H9 (cell line): ENCODE data around the gene VEGFC. TPM values are rescaled to one million over a fixed set of nuclear protein-coding genes. Genes with fewer than 3 reads are reported as not detected.

ENCODE experiments used
- DNase-seq: peaks from one replicate; pipeline ENCODE4 v3.0.0-alpha.2; 2017
- H2AFZ ChIP-seq: one replicate; pipeline ENCODE4 v1.6.1; 2013; ENCODE audit warnings: mild to moderate bottlenecking, low read length, control low read depth, moderate library complexity
- H2AK5ac ChIP-seq: 2 replicates; pipeline ENCODE4 v1.6.1; 2013; ENCODE audit warnings: low read length, control low read depth, mixed read lengths; ENCODE audit not compliant: insufficient read length
- H2BK120ac ChIP-seq: one replicate; pipeline ENCODE4 v1.6.1; 2013; ENCODE audit warnings: low read depth, mild to moderate bottlenecking, low read length, control low read depth, inconsistent platforms; ENCODE audit not compliant: poor library complexity, severe bottlenecking
- H2BK12ac ChIP-seq: 2 replicates; pipeline ENCODE4 v1.6.1; 2013; ENCODE audit warnings: low read length, control low read depth, mixed read lengths, low read depth; ENCODE audit not compliant: insufficient read length
- H2BK15ac ChIP-seq: 2 replicates; pipeline ENCODE4 v1.6.1; 2013; ENCODE audit warnings: low read depth, low read length, control low read depth
- H2BK20ac ChIP-seq: one replicate; pipeline ENCODE4 v1.6.1; 2013; ENCODE audit warnings: low read depth, mild to moderate bottlenecking, low read length, control low read depth, inconsistent platforms; ENCODE audit not compliant: poor library complexity, severe bottlenecking
- H2BK5ac ChIP-seq: 2 replicates; pipeline ENCODE4 v1.6.1; 2013; ENCODE audit warnings: low read length, control low read depth, mixed read lengths; ENCODE audit not compliant: insufficient read length
- H3K14ac ChIP-seq: 2 replicates; pipeline ENCODE4 v1.6.1; 2013; ENCODE audit warnings: low read length, control low read depth; ENCODE audit not compliant: insufficient read depth
- H3K18ac ChIP-seq: 2 replicates; pipeline ENCODE4 v1.6.1; 2013; ENCODE audit warnings: low read depth, mild to moderate bottlenecking, mixed read lengths, low read length, control low read depth; ENCODE audit not compliant: insufficient read length
- H3K23ac ChIP-seq: 2 replicates; pipeline ENCODE4 v1.6.1; 2013; ENCODE audit warnings: low read length, control low read depth, mixed read lengths, low read depth; ENCODE audit not compliant: insufficient read length
- H3K23me2 ChIP-seq: 2 replicates; pipeline ENCODE4 v1.6.1; 2013; ENCODE audit warnings: low read depth, mild to moderate bottlenecking, mixed read lengths, low read length, control low read depth; ENCODE audit not compliant: insufficient read length, poor library complexity, severe bottlenecking
- H3K27ac ChIP-seq: 2 replicates; pipeline ENCODE4 v1.5.1; 2013; ENCODE audit warnings: low read length, control low read depth, mixed read lengths, low read depth; ENCODE audit not compliant: insufficient read length
- H3K27me3 ChIP-seq: 2 replicates; pipeline ENCODE4 v1.6.1; 2013; ENCODE audit warnings: low read length, control low read depth, inconsistent platforms; ENCODE audit not compliant: insufficient read depth
- H3K4ac ChIP-seq: 2 replicates; pipeline ENCODE4 v1.6.1; 2013; ENCODE audit warnings: low read depth, mild to moderate bottlenecking, control low read depth, inconsistent platforms, low read length, moderate library complexity
- H3K4me1 ChIP-seq: 2 replicates; pipeline ENCODE4 v1.6.1; 2013; ENCODE audit warnings: low read length, control low read depth, inconsistent platforms; ENCODE audit not compliant: insufficient read depth
- H3K4me2 ChIP-seq: 2 replicates; pipeline ENCODE4 v1.6.1; 2013; ENCODE audit warnings: low read length, control low read depth, mixed read lengths; ENCODE audit not compliant: insufficient read length, insufficient read depth
- H3K56ac ChIP-seq: 2 replicates; pipeline ENCODE4 v1.6.1; 2013; ENCODE audit warnings: low read depth, mild to moderate bottlenecking, mixed read lengths, low read length, control low read depth; ENCODE audit not compliant: insufficient read length
- H3K79me1 ChIP-seq: 2 replicates; pipeline ENCODE4 v1.6.1; 2013; ENCODE audit warnings: low read depth, mild to moderate bottlenecking, moderate library complexity, low read length, control low read depth, inconsistent platforms; ENCODE audit not compliant: insufficient read depth, poor library complexity, severe bottlenecking
- H3K79me2 ChIP-seq: 2 replicates; pipeline ENCODE4 v1.6.1; 2013; ENCODE audit warnings: low read length, control low read depth, inconsistent platforms; ENCODE audit not compliant: insufficient read depth
- H3K9ac ChIP-seq: 2 replicates; pipeline ENCODE4 v1.6.1; 2013; ENCODE audit warnings: low read length, control low read depth, mixed read lengths; ENCODE audit not compliant: insufficient read length; ENCODE audit errors: extremely low read depth
- H3K9me3 ChIP-seq: one replicate; pipeline ENCODE4 v1.6.1; 2013; ENCODE audit warnings: low read depth, low read length, inconsistent platforms; ENCODE audit not compliant: control insufficient read depth
- H3T11ph ChIP-seq: one replicate; pipeline ENCODE4 v1.6.1; 2013; ENCODE audit warnings: mild to moderate bottlenecking, low read length, control low read depth, inconsistent platforms
- H4K20me1 ChIP-seq: one replicate; pipeline ENCODE4 v1.6.1; 2013; ENCODE audit not compliant: control insufficient read depth, insufficient read length, insufficient read depth
- H4K5ac ChIP-seq: 2 replicates; pipeline ENCODE4 v1.6.1; 2013; ENCODE audit warnings: low read depth, mild to moderate bottlenecking, mixed read lengths, low read length, control low read depth; ENCODE audit not compliant: insufficient read length
- H4K8ac ChIP-seq: replicated peaks from 2 replicates; pipeline ENCODE4 v1.6.1; 2013; ENCODE audit warnings: low read length, control low read depth, mixed read lengths, low read depth; ENCODE audit not compliant: insufficient read length
- H4K91ac ChIP-seq: 2 replicates; pipeline ENCODE4 v1.6.1; 2013; ENCODE audit warnings: low read depth, mild to moderate bottlenecking, moderate library complexity, mixed read lengths, low read length, control low read depth; ENCODE audit not compliant: insufficient read length
- H3K27ac Mint-ChIP-seq, 3 experiments: 2 replicates in 2 of 3; 3 replicates in 1 of 3; pipeline ENCODE4 v1.8.0; 2020 to 2021; ENCODE audit warnings: mixed read lengths in 3 of 3, mild to moderate bottlenecking in 1 of 3, moderate library complexity in 1 of 3
- H3K27me3 Mint-ChIP-seq: 2 replicates; pipeline ENCODE4 v1.8.0; 2021; ENCODE audit warnings: low read depth, mild to moderate bottlenecking, moderate library complexity, mixed read lengths
- H3K36me3 Mint-ChIP-seq, 3 experiments: 2 replicates in 2 of 3; 3 replicates in 1 of 3; pipeline ENCODE4 v1.8.0; 2020 to 2021; ENCODE audit warnings: low read depth in 3 of 3, mixed read lengths in 3 of 3; ENCODE audit not compliant: insufficient read depth in 1 of 3
- H3K4me1 Mint-ChIP-seq, 2 experiments: 2 replicates each; pipeline ENCODE4 v1.8.0; 2020; ENCODE audit warnings: mixed read lengths in 2 of 2
- H3K4me3 Mint-ChIP-seq, 2 experiments: 2 replicates in 1 of 2; 3 replicates in 1 of 2; pipeline ENCODE4 v1.8.0; 2020 to 2021; ENCODE audit warnings: mild to moderate bottlenecking in 2 of 2, mixed read lengths in 2 of 2, moderate library complexity in 1 of 2
- H3K9me3 Mint-ChIP-seq, 2 experiments: 2 replicates in 1 of 2; 3 replicates in 1 of 2; pipeline ENCODE4 v1.8.0; 2020; ENCODE audit warnings: mild to moderate bottlenecking in 2 of 2, mixed read lengths in 2 of 2, moderate library complexity in 1 of 2
- CTCF ChIP-seq: fragments of 200-600 bp; sonication (generic); conservative IDR thresholded peaks from 3 replicates; pipeline ENCODE4 v1.8.0; 2021; ENCODE audit warnings: antibody characterized with exemption, mild to moderate bottlenecking
- WGBS: extraction: QIAGEN DNeasy Blood & Tissue Kit; methylation state at CpG from one replicate; pipeline ENCODE4 v1.1.7; 2013; ENCODE audit warnings: missing lambda C conversion rate, low lambda C conversion rate, mixed read lengths; ENCODE audit not compliant: insufficient read length; ENCODE audit errors: extremely low coverage; 5-methylcytosine and 5-hydroxymethylcytosine counted together
- total RNA-seq: library from RNA; stranded (reverse); gene quantifications from 2 replicates; pipeline ENCODE4 v1.2.1, GENCODE V29; 2021

VEGFC gene
- total RNA-seq, 1 experiment from 2014 or later: 0.46 TPM

GRCh38 chr4:176775338-176775737, 17.4 kb downstream of the VEGFC start:
- Histone ChIP-seq H2BK5ac (no peak overlapping the region), H3K27me3 (no peaks in the 10 kb centered on the region), H3K9ac (no peak overlapping the region), H2BK15ac (no peak overlapping the region), H2BK12ac (no peak overlapping the region), H3K79me2 (no peaks in the 10 kb centered on the region), H3K4ac (no peak overlapping the region), H3K27ac (no peak overlapping the region), H3K18ac (no peak overlapping the region), H3K9me3 (no peaks in the 10 kb centered on the region), H4K20me1 (no peaks in the 10 kb centered on the region), H3K4me2 (no peak overlapping the region), H4K5ac (no peak overlapping the region), H3K4me1 (no peaks in the 10 kb centered on the region), H2BK120ac (no peak overlapping the region), H3K23ac (no peak overlapping the region), H2AFZ (no peak overlapping the region), H2AK5ac (no peak overlapping the region), H4K91ac (no peak overlapping the region), H2BK20ac (no peak overlapping the region), H3K79me1 (no peaks in the 10 kb centered on the region), H3K56ac (no peak overlapping the region), H3T11ph (no peak overlapping the region), H3K23me2 (no peaks in the 10 kb centered on the region), H4K8ac (no peak overlapping the region), H3K14ac (no peak overlapping the region)
- WGBS: no CpG with 5 or more reads among the region's 1 CpG
- Mint-ChIP-seq H3K27me3 (no peaks in the 10 kb centered on the region), H3K9me3 (no peaks in the 10 kb centered on the region), H3K36me3 (no peaks in the 10 kb centered on the region), H3K4me1 (no peaks in the 10 kb centered on the region), H3K4me3 (no peak overlapping the region), H3K27ac (no peak overlapping the region)
- no peak for DNase-seq
- TF ChIP-seq CTCF: no peak
